NCI-H526 treated with DMSO at 0.1 percent for 48 hours (cell line): ENCODE data around the gene HTR1D.
"Not testable (repeated sequence)": the region's sequence is repeated elsewhere in the genome, so short reads cannot be mapped to it uniquely, and the experiment has no call there.

Experiments
- DNase-seq: peaks from one replicate; lab custom pipeline; 2025; lab: John Stamatoyannopoulos, UW

HTR1D gene

GRCh38 chr1:23216771-23217420, 406 bp downstream of the HTR1D start:
- DNase-seq, result no peak

- DNase-seq, result no peak
These were observed 1.4 kb downstream of the HTR1D start for GRCh38 chr1:23215751-23216449.

- DNase-seq, result no peak
These were observed 2.0 kb downstream of the HTR1D start for GRCh38 chr1:23215291-23215690.

- DNase-seq, result no peak
These were observed 2.7 kb downstream of the HTR1D start for GRCh38 chr1:23214640-23215039.

GRCh38 chr1:23211955-23212354, 5.3 kb downstream of the HTR1D start:
- no peak for DNase-seq

GRCh38 chr1:23210963-23211362, 6.3 kb downstream of the HTR1D start:
- DNase-seq, result no peak

GRCh38 chr1:23210351-23210785, 6.9 kb downstream of the HTR1D start:
- no peak for DNase-seq

GRCh38 chr1:23209770-23210169, 7.5 kb downstream of the HTR1D start:
- no peak for DNase-seq

- no peak for DNase-seq
These were observed 8.8 kb downstream of the HTR1D start for GRCh38 chr1:23208527-23208926.

GRCh38 chr1:23207733-23208132, 9.6 kb downstream of the HTR1D start:
- not testable (repeated sequence) for DNase-seq

- DNase-seq, result no peak
These were observed 15.0 kb downstream of the HTR1D start for GRCh38 chr1:23202263-23202749.

- DNase-seq, result no peak
These were observed 16.4 kb downstream of the HTR1D start for GRCh38 chr1:23200883-23201282.

GRCh38 chr1:23198373-23198772, 18.9 kb downstream of the HTR1D start:
- no peak for DNase-seq

- no peak for DNase-seq
These were observed 20.5 kb downstream of the HTR1D start for GRCh38 chr1:23196627-23197328.

- DNase-seq, result no peak
These were observed 22.9 kb downstream of the HTR1D start for GRCh38 chr1:23194119-23194984.

- DNase-seq, result no peak
These were observed 23.7 kb downstream of the HTR1D start for GRCh38 chr1:23193391-23194118.

GRCh38 chr1:23191199-23191598, 26.1 kb downstream of the HTR1D start:
- no peak for DNase-seq

- not testable (repeated sequence) for DNase-seq
These were observed 28.3 kb downstream of the HTR1D start for GRCh38 chr1:23188936-23189452.

GRCh38 chr1:23188434-23188884, 28.8 kb downstream of the HTR1D start:
- no peak for DNase-seq

GRCh38 chr1:23187637-23188036, 29.7 kb downstream of the HTR1D start:
- no peak for DNase-seq

GRCh38 chr1:23185381-23185780, 31.9 kb downstream of the HTR1D start:
- DNase-seq, result no peak
